Astrocyte of the hippocampus (primary cell): ENCODE results near the gene KLHL42.
A peak's percentile ranks its signal among the peaks of the same experiment; 100 is the strongest.
"Not testable (repeated sequence)": the region's sequence is repeated elsewhere in the genome, so short reads cannot be mapped to it uniquely, and the experiment has no call there.

Experiments
- DNase-seq: peaks from one replicate; pipeline ENCODE4 v3.0.0; 2011; ENCODE audit warnings: low read depth, low spot score

Gene KLHL42

GRCh38 chr12:27779920-27780611 lies at the start of gene KLHL42, which contains the start of gene MANSC4:
Gene KLHL42 (plus strand): TSS chr12:27780233. CDS start chr12:27780331, 98 bp downstream.
Gene MANSC4 (minus strand): TSS chr12:27780236. CDS start chr12:27771276, 8,960 bp downstream.
- peak; percentile 92 for DNase-seq

- peak; percentile 9 for DNase-seq
These were observed 47.8 kb upstream of the KLHL42 start for GRCh38 chr12:27732281-27732680.

- DNase-seq, result peak; percentile 55
These were observed 46.9 kb upstream of the KLHL42 start for GRCh38 chr12:27733052-27733656.

- no peak for DNase-seq
These were observed 46.2 kb upstream of the KLHL42 start for GRCh38 chr12:27733791-27734190.

DNA sequence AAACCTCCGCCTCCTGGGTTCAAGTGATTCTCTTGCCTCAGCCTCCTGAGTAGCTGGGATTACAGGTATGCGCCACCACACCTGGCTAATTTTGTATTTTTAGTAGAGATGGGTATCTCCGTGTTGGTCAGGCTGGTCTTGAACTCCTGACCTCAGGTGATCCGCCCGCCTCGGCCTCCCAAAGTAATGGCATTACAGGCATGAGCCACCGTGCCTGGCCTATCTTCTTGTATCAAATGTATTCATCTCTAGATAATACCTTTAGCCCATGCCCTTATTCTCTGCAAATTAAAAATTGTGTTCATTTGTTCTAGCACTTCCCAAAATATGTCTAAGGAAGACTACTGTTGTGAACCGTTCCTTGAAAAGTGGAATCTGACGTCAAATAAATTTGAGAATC lies 45.7 kb upstream of the KLHL42 start:
- DNase-seq, result not testable (repeated sequence)

DNA sequence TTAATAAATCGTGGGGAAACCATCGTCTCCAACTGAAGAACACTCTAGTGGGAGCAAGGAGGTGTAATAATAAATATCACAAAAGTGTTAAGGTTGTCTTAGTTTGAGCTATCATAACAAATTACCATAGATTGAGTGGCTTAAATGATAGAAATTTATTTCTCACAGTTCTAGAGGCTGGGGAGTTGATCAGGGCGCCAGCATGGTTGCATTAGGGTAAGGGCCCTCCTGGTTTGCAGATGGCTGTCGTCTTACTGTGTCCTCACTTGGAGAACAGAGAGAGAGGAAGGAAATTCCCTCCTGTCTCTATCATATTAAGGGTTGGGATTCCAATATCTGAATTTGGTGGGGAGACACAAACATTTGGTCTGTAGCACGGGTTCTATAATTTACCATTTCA lies 36.4 kb upstream of the KLHL42 start:
- DNase-seq, result no peak

DNA sequence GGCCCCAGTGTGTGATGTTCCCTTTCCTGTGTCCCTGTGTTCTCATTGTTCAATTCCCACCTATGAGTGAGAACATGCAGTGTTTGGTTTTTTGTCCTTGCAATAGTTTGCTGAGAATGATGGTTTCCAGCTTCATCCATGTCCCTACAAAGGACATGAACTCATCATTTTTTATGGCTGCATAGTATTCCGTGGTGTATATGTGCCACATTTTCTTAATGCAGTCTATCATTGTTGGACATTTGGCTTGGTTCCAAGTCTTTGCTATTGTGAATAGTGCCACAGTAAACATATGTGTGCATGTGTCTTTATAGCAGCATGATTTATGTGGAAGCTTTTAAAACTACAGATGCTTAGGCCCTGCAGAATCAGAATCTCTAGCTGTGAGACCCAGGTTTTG lies 34.3 kb upstream of the KLHL42 start:
- not testable (repeated sequence) for DNase-seq

GRCh38 chr12:27747111-27747820 lies 32.8 kb upstream of the KLHL42 start:
- DNase-seq, result no peak

- no peak for DNase-seq
These were observed 28.5 kb upstream of the KLHL42 start for GRCh38 chr12:27751386-27752047.

DNA sequence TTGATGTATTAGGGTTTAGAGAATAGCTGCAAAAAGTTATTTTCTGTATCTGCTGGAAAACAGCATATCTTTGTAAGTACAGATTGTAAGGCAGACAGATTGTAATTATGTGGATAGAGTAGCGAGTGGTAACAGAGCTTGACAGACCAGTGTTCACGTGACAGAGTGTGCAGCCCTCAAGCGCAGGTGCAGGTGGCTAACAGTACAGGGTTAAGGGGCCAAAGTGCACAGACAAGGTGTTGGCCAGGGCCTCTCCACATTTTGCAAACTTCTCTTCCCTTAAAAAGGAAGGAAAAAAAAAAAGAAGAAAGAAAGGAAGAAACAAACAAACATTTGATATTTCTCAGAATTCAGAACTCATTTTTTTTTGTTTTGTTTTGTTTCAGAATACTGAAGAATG lies 25.2 kb upstream of the KLHL42 start:
- DNase-seq, result no peak

DNA sequence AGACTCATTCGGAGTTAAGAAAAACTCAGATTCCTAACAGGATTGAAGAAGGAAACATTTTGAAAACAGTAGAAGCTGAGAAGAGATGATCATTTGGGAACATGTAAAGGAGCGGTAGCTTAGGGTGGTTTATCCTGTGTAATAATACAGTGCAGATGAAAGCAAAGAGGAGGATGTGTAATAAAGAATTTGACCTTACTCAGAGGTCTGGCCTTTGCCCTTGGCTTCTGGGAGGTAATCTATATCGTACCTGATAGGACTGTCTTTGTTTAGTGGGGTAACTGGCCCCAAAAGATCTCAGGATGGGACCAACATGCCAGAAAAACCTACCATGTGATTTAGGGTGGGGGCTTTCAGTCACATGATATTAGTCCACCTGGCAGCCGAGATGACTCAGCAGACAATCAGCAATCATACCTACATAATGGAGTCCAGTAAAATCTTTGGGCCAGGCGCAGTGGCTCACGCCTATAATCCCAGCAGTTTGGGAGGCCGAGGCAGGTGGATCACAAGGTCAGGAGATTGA lies 23.3 kb upstream of the KLHL42 start:
- no peak for DNase-seq

- DNase-seq, result peak; percentile 5
These were observed 17.3 kb upstream of the KLHL42 start for GRCh38 chr12:27762757-27763156.

DNA sequence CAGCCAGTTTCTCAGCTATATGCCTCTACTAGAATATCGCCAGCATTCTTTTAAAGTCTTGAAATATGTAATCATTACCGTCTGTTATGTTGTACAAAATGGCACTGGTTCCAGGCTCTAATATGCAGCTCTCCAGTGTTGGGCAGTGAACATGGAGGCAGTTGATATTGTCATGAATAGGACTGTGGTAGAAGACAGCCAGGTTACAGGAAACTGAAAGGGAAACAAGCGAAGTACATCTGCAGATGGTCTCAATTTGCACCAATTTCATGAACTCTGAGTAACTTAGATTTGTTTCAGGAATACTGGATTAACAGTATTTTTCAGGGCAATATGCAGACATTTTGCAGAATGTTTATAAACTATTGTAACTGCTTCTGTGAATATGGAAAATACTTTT lies 13.4 kb upstream of the KLHL42 start:
- no peak for DNase-seq

- DNase-seq, result no peak
These were observed 10.8 kb upstream of the KLHL42 start for GRCh38 chr12:27769142-27769673.

DNA sequence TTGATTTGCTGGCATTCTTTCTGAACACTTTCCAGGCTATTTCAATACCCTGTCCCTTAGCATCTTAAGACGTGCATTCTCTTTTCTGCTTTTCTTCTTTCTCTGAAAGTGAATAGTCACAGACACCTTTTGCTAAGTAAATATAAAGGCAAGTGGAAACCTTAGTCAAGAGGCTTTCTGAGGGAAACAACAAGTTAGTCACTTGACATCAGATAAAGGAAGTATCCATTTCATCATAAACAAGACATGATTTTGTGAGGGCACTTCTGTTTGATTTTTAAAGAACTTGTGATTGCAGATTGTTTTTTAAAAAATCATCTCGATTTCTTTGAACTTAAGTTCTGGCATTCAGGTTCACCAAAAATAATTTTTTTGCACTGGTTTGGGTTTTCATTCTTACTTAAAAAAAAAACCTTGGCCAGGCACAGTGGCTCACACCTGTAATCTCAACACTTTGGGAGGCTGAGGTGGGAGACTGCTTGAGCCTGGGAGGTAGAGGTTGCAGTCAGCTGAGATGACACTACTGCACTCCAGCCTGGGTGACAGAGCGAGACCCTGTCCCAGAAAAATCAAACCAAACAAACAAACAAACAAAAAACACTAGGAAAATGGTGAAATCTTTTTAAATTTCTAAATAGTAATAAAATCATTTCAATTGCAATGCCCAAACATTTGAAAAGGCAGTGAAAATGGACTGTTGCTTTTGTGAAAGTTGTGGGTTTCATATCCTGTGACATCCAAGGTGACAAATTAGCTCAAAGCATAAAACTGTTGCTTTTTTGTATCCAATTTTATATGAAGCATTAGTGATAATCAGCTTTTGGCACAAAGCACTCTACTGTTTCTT lies 8.3 kb upstream of the KLHL42 start:
- no peak for DNase-seq

GRCh38 chr12:27772328-27773049 lies 7.5 kb upstream of the KLHL42 start:
- DNase-seq, result no peak

DNA sequence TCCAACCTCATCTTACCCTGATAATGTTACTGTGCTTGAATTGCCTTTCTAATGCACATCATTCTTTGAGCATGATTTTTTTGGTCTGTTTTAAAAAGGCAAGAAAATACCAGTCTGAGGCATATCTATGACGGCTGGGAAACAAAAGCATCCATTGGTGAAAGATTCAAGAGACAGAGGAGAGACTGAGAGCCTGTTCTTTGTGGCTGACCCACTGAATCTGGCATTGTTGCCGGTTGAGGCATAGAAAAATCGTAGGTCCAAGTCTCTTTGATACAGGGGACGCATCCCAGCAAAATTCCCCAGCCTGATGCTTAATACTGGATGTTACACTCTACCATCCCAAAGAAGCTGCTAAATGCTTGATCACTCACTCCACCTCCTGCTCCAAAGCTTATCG lies 2.9 kb upstream of the KLHL42 start:
- no peak for DNase-seq

GRCh38 chr12:27778206-27778605 lies 1.8 kb upstream of the KLHL42 start:
- DNase-seq, result no peak

- DNase-seq, result no peak
These were observed 565 bp upstream of the KLHL42 start for GRCh38 chr12:27779416-27779919.
